Transverse colon (tissue), 4 donors: ENCODE measurements around the gene TCERG1L. TPM values are rescaled to one million over a fixed set of nuclear protein-coding genes. Genes with fewer than 3 reads are reported as not detected.
"Not testable (repeated sequence)": the region's sequence is repeated elsewhere in the genome, so short reads cannot be mapped to it uniquely, and the experiment has no call there.

ENCODE experiments used
- DNase-seq: peaks from one replicate; pipeline ENCODE4 v3.0.0-alpha.2; 2019
- H3K27ac ChIP-seq, 4 donors: fragments of 200-600 bp; sonication (generic); 2 replicates each; pipeline ENCODE4 v1.5.1; 2016 to 2018; ENCODE audit warnings: inconsistent platforms in 4 of 4
- H3K27me3 ChIP-seq: fragments of 200-600 bp; sonication (generic); 2 replicates; pipeline ENCODE4 v1.5.1; 2017; ENCODE audit warnings: inconsistent platforms
- H3K36me3 ChIP-seq, 4 donors: fragments of 200-600 bp; sonication (generic); 2 replicates each; pipeline ENCODE4 v1.5.1; 2017 to 2019; ENCODE audit warnings: inconsistent platforms in 4 of 4
- H3K4me1 ChIP-seq, 4 donors: fragments of 200-600 bp; sonication (generic); 2 replicates each; pipeline ENCODE4 v1.5.1; 2017 to 2020; ENCODE audit warnings: inconsistent platforms in 4 of 4
- H3K4me3 ChIP-seq, 4 donors: fragments of 200-600 bp; sonication (generic); 1 replicate in 1 of 4; 2 replicates in 3 of 4; pipeline versions ENCODE4 v1.5.1 to v1.6.1; 2017 to 2019; ENCODE audit warnings: inconsistent platforms in 4 of 4
- H3K9me3 ChIP-seq, 2 donors: fragments of 200-600 bp; sonication (generic); 2 replicates each; pipeline ENCODE4 v1.5.1; 2017 to 2019; ENCODE audit warnings: inconsistent platforms in 2 of 2
- CTCF ChIP-seq, 5 experiments: fragments of 200-600 bp in 3 of 5; fragments of 450-650 bp in 2 of 5; sonication (generic) in 3 of 5; IDR thresholded peaks; 1 replicate in 2 of 5; 2 replicates in 3 of 5; pipeline ENCODE4 v1.5.1; 2016 to 2017; ENCODE audit warnings: antibody characterized with exemption in 5 of 5, inconsistent platforms in 3 of 5, mild to moderate bottlenecking in 2 of 5, moderate library complexity in 1 of 5
- EP300 ChIP-seq: sonication (generic); formaldehyde crosslinking; IDR thresholded peaks from one replicate; pipeline ENCODE4 v1.6.1; 2017; ENCODE audit warnings: antibody characterized with exemption, low read depth
- POLR2A ChIP-seq: fragments of 450-650 bp; IDR thresholded peaks from one replicate; pipeline ENCODE4 v1.6.1; 2016; ENCODE audit warnings: antibody characterized with exemption, mild to moderate bottlenecking, moderate library complexity
- POLR2AphosphoS5 ChIP-seq, 3 donors: sonication (generic); formaldehyde crosslinking; IDR thresholded peaks; one replicate each; pipeline ENCODE4 v1.6.1; 2016; ENCODE audit warnings: antibody characterized with exemption in 3 of 3
- WGBS, 2 donors: methylation state at CpG; one replicate each; pipeline ENCODE4 v1.1.5; 2018; ENCODE audit warnings: low coverage in 1 of 2; 5-methylcytosine and 5-hydroxymethylcytosine counted together
- in situ Hi-C, 4 donors: fragments of 200-750 bp; cut with MboI; loops; one replicate each; pipeline versions ENCODE4 v1.15.0 to v1.15.1; 2017; ENCODE audit warnings: low sequenced_read_pairs in 3 of 4, low pct_ligation_motif_present in 1 of 4, low pct_unique_long_range_greater_than_20kb in 1 of 4
- intact Hi-C: fragments of 100-400 bp; cut with DNase I; formaldehyde crosslinking; loops from one replicate; pipeline ENCODE4 v1.15.1; 2023; ENCODE audit warnings: low total_unique reads
- total RNA-seq, 4 donors: library from RNA; depleted of rRNA; stranded (reverse); fragments of >200 nt; gene quantifications; one replicate each; pipeline ENCODE4 v1.1.0, GENCODE V29; 2016

The TCERG1L gene
- total RNA-seq, 4 donors from 2014 or later: 0.16 TPM; not detected in 3

GRCh38 chr10:131332821-131333220 is 21.3 kb upstream of the TCERG1L start:
- in situ Hi-C loops: no loop called here
- TF ChIP-seq EP300 (no peak), POLR2A (no peak), CTCF (IDR thresholded peaks at IDR 0.05) (no peak), POLR2AphosphoS5 (IDR thresholded peaks at IDR 0.05) (no peak)
- no peak overlapping the region for H3K27ac ChIP-seq

GRCh38 chr10:131323880-131324279 is 12.4 kb upstream of the TCERG1L start:
- in situ Hi-C loops (no loop called here), intact Hi-C loops (no loop called here)
- Histone ChIP-seq H3K4me3 (no peak overlapping the region), H3K27ac (no peak overlapping the region), H3K4me1 (no peaks in the 10 kb centered on the region), H3K36me3 (no peaks in the 10 kb centered on the region), H3K27me3 (peaks cover 10% of the 10 kb centered on the region), H3K9me3 (no peaks in the 10 kb centered on the region)
- WGBS, 2 donors: 46 to 89% methylated on average over 6 to 12 of the region's 12 CpGs
- TF ChIP-seq POLR2AphosphoS5 (IDR thresholded peaks at IDR 0.05) (no peak), EP300 (no peak), POLR2A (no peak), CTCF (IDR thresholded peaks at IDR 0.05) (no peak)
- DNase-seq: no peak

More at GRCh38 chr10:131332821-131333220, 21.3 kb upstream of the TCERG1L start:
- H3K9me3 ChIP-seq: peaks cover 0 to 3% of the 10 kb centered on the region in 2 donors
- H3K36me3 ChIP-seq: no peaks in the 10 kb centered on the region
- no peaks in the 10 kb centered on the region for H3K4me1 ChIP-seq
- no peak for DNase-seq
- no peaks in the 10 kb centered on the region for H3K27me3 ChIP-seq
- intact Hi-C loops: no loop called here
- no peak overlapping the region for H3K4me3 ChIP-seq

GRCh38 chr10:131323025-131323424 is 11.5 kb upstream of the TCERG1L start:
- no peak for DNase-seq
- 40 to 70% methylated on average over 1 to 2 of the region's 2 CpGs for WGBS, 2 donors
- TF ChIP-seq EP300 (no peak), POLR2A (no peak), POLR2AphosphoS5 (IDR thresholded peaks at IDR 0.05) (no peak), CTCF (IDR thresholded peaks at IDR 0.05) (no peak)
- in situ Hi-C loops: no loop called here
- Histone ChIP-seq H3K27me3 (peaks cover 10% of the 10 kb centered on the region), H3K36me3 (no peaks in the 10 kb centered on the region), H3K27ac (no peak overlapping the region), H3K4me1 (no peaks in the 10 kb centered on the region), H3K4me3 (no peak overlapping the region), H3K9me3 (no peaks in the 10 kb centered on the region)
- intact Hi-C loops: no loop called here

- intact Hi-C loops, DNase-seq, H3K4me3 ChIP-seq, H3K4me1 ChIP-seq, H3K36me3 ChIP-seq, H3K27ac ChIP-seq, in situ Hi-C loops, H3K9me3 ChIP-seq: not testable (repeated sequence)
- H3K27me3 ChIP-seq: peaks cover 10% of the 10 kb centered on the region
- WGBS, 2 donors: 44 to 90% methylated on average over 3 to 19 of the region's 19 CpGs
Measured at GRCh38 chr10:131322575-131322974, 11.1 kb upstream of the TCERG1L start.

- intact Hi-C loops: no loop called here
- H3K4me3 ChIP-seq: no peak overlapping the region
- in situ Hi-C loops: no loop called here
- no peaks in the 10 kb centered on the region for H3K4me1 ChIP-seq
- no peaks in the 10 kb centered on the region for H3K9me3 ChIP-seq
- DNase-seq: no peak
- 50% methylated on average over 1 to 15 of the region's 15 CpGs for WGBS, 2 donors
- no peak overlapping the region for H3K27ac ChIP-seq
- H3K36me3 ChIP-seq: no peaks in the 10 kb centered on the region
- H3K27me3 ChIP-seq: peaks cover 10% of the 10 kb centered on the region
- TF ChIP-seq CTCF (IDR thresholded peaks at IDR 0.05) (no peak), EP300 (no peak), POLR2AphosphoS5 (IDR thresholded peaks at IDR 0.05) (no peak), POLR2A (no peak)
Measured at GRCh38 chr10:131320860-131321604, 9.5 kb upstream of the TCERG1L start.
